HEK293 (cell line): ENCODE measurements around the gene RPGRIP1L.

Experiments used
- CTCF ChIA-PET: fragments of 350-600 bp; formaldehyde crosslinking; extraction: SDS; loops from one replicate; lab custom pipeline; 2021; ENCODE audit warnings: antibody characterized with exemption; lab: Yijun Ruan, JAX
- POLR2A ChIA-PET: fragments of 300-600 bp; formaldehyde crosslinking; extraction: SDS; loops from one replicate; lab custom pipeline; 2020; ENCODE audit warnings: antibody characterized with exemption, inconsistent platforms; lab: Yijun Ruan, JAX
- H3K27ac ChIP-seq: fragments of 200-500 bp; sonication (Bioruptor generic); 2 replicates; pipeline ENCODE4 v1.5.1; 2014; ENCODE audit warnings: low read depth, low read length, control low read depth, inconsistent platforms; ENCODE audit errors: extremely low read depth
- H3K36me3 ChIP-seq, 2 experiments: fragments of 200-500 bp in 1 of 2; sonication (Bioruptor generic) in 1 of 2; 1 replicate in 1 of 2; 2 replicates in 1 of 2; pipeline ENCODE4 v1.5.1; 2014 to 2017; ENCODE audit warnings: inconsistent platforms in 2 of 2, low read length in 2 of 2; ENCODE audit not compliant: control insufficient read depth in 2 of 2, insufficient read depth in 1 of 2
- H3K4me1 ChIP-seq: fragments of 200-500 bp; sonication (Bioruptor generic); 2 replicates; pipeline ENCODE4 v1.5.1; 2014; ENCODE audit warnings: mild to moderate bottlenecking, low read length, inconsistent platforms; ENCODE audit not compliant: control insufficient read depth, insufficient read depth
- H3K4me3 ChIP-seq: 2 replicates; pipeline ENCODE4 v1.5.1; 2011; ENCODE audit warnings: low read depth, mild to moderate bottlenecking, control low read depth, low read length, moderate library complexity
- H3K9me3 ChIP-seq: fragments of 200-500 bp; sonication (Bioruptor generic); 2 replicates; pipeline ENCODE4 v1.5.1; 2014; ENCODE audit warnings: low read depth, low read length, inconsistent platforms; ENCODE audit not compliant: control insufficient read depth, insufficient read depth
- CTCF ChIP-seq: fragments of 450-650 bp; formaldehyde crosslinking; IDR thresholded peaks from 2 replicates; pipeline ENCODE4 v1.5.1; 2016; ENCODE audit warnings: missing biosample characterization, missing genetic modification characterization
- HOXC10 ChIP-seq: sonication (generic); formaldehyde crosslinking; IDR thresholded peaks from 2 replicates; pipeline ENCODE4 v1.8.1; 2023; ENCODE audit warnings: mild to moderate bottlenecking, missing genetic modification reagents
- IKZF3 ChIP-seq: fragments of 450-650 bp; IDR thresholded peaks from 2 replicates; pipeline ENCODE4 v1.5.0; 2018; ENCODE audit warnings: missing biosample characterization, mild to moderate bottlenecking, missing genetic modification characterization, moderate library complexity
- INSM2 ChIP-seq: fragments of 450-650 bp; formaldehyde crosslinking; IDR thresholded peaks from 2 replicates; pipeline ENCODE4 v1.5.1; 2016; ENCODE audit warnings: missing biosample characterization, missing genetic modification characterization
- KLF8 ChIP-seq: fragments of 450-650 bp; formaldehyde crosslinking; IDR thresholded peaks from 2 replicates; pipeline ENCODE4 v1.5.1; 2016; ENCODE audit warnings: missing biosample characterization, missing genetic modification characterization
- MZF1 ChIP-seq: fragments of 450-650 bp; formaldehyde crosslinking; IDR thresholded peaks from 2 replicates; pipeline ENCODE4 v1.5.1; 2017; ENCODE audit warnings: missing biosample characterization, missing genetic modification characterization, borderline replicate concordance
- OVOL3 ChIP-seq: fragments of 450-650 bp; formaldehyde crosslinking; IDR thresholded peaks from 2 replicates; pipeline ENCODE4 v1.5.1; 2016; ENCODE audit warnings: missing biosample characterization, missing genetic modification characterization
- PRDM4 ChIP-seq: fragments of 450-650 bp; formaldehyde crosslinking; IDR thresholded peaks from 2 replicates; pipeline ENCODE4 v1.5.1; 2017; ENCODE audit warnings: missing biosample characterization, missing genetic modification characterization
- SCRT1 ChIP-seq: fragments of 450-650 bp; formaldehyde crosslinking; IDR thresholded peaks from 2 replicates; pipeline ENCODE4 v1.5.1; 2016; ENCODE audit warnings: missing biosample characterization, missing genetic modification characterization, borderline replicate concordance
- ZBTB21 ChIP-seq: fragments of 450-650 bp; formaldehyde crosslinking; IDR thresholded peaks from 2 replicates; pipeline ENCODE4 v1.5.1; 2017; ENCODE audit warnings: missing biosample characterization, missing genetic modification characterization
- ZNF112 ChIP-seq: fragments of 450-650 bp; formaldehyde crosslinking; IDR thresholded peaks from 2 replicates; pipeline ENCODE4 v1.5.0; 2017; ENCODE audit warnings: missing biosample characterization, missing genetic modification characterization
- ZNF174 ChIP-seq: fragments of 450-650 bp; formaldehyde crosslinking; IDR thresholded peaks from 2 replicates; pipeline ENCODE4 v1.5.0; 2017; ENCODE audit warnings: missing biosample characterization, mild to moderate bottlenecking, missing genetic modification characterization
- ZNF302 ChIP-seq: fragments of 450-650 bp; formaldehyde crosslinking; IDR thresholded peaks from 2 replicates; pipeline ENCODE4 v1.5.1; 2016; ENCODE audit warnings: missing biosample characterization, missing genetic modification characterization, low read depth
- ZNF394 ChIP-seq: fragments of 450-650 bp; formaldehyde crosslinking; IDR thresholded peaks from 2 replicates; pipeline ENCODE4 v1.5.1; 2016; ENCODE audit warnings: missing biosample characterization, missing genetic modification characterization, mild to moderate bottlenecking, moderate library complexity, borderline replicate concordance
- ZNF404 ChIP-seq: fragments of 450-650 bp; formaldehyde crosslinking; IDR thresholded peaks from 2 replicates; pipeline ENCODE4 v1.5.1; 2017; ENCODE audit warnings: missing biosample characterization, missing genetic modification characterization
- ZNF423 ChIP-seq: fragments of 450-650 bp; formaldehyde crosslinking; IDR thresholded peaks from 2 replicates; pipeline ENCODE4 v1.5.1; 2016; ENCODE audit warnings: missing biosample characterization, missing genetic modification characterization
- ZNF433 ChIP-seq: fragments of 450-650 bp; formaldehyde crosslinking; IDR thresholded peaks from 2 replicates; pipeline ENCODE4 v1.5.1; 2016; ENCODE audit warnings: missing biosample characterization, missing genetic modification characterization, low read depth
- ZNF501 ChIP-seq: fragments of 450-650 bp; formaldehyde crosslinking; IDR thresholded peaks from 2 replicates; pipeline ENCODE4 v1.5.1; 2016; ENCODE audit warnings: missing biosample characterization, missing genetic modification characterization
- ZNF521 ChIP-seq: fragments of 450-650 bp; formaldehyde crosslinking; IDR thresholded peaks from 2 replicates; pipeline ENCODE4 v1.5.1; 2017; ENCODE audit warnings: missing biosample characterization, mild to moderate bottlenecking, missing genetic modification characterization
- ZNF571 ChIP-seq: fragments of 450-650 bp; formaldehyde crosslinking; IDR thresholded peaks from 2 replicates; pipeline ENCODE4 v1.5.0; 2017; ENCODE audit warnings: missing biosample characterization, missing genetic modification characterization
- ZNF596 ChIP-seq: fragments of 450-650 bp; IDR thresholded peaks from 2 replicates; pipeline ENCODE4 v1.5.0; 2018; ENCODE audit warnings: missing biosample characterization, mild to moderate bottlenecking, missing genetic modification characterization, moderate library complexity
- ZNF701 ChIP-seq: fragments of 450-650 bp; formaldehyde crosslinking; IDR thresholded peaks from 2 replicates; pipeline ENCODE4 v1.5.1; 2016; ENCODE audit warnings: missing biosample characterization, missing genetic modification characterization
- ZNF785 ChIP-seq: fragments of 450-650 bp; formaldehyde crosslinking; IDR thresholded peaks from 2 replicates; pipeline ENCODE4 v1.5.1; 2016; ENCODE audit warnings: missing biosample characterization, missing genetic modification characterization
- ZSCAN23 ChIP-seq: fragments of 450-650 bp; formaldehyde crosslinking; IDR thresholded peaks from 2 replicates; pipeline ENCODE4 v1.5.1; 2016; ENCODE audit warnings: missing biosample characterization, missing genetic modification characterization
- TF ChIP-seq, protein P1 (sequence below): fragments of 450-650 bp; formaldehyde crosslinking; IDR thresholded peaks from 2 replicates; pipeline ENCODE4 v1.5.1; 2016; ENCODE audit warnings: missing biosample characterization, missing genetic modification characterization

The RPGRIP1L gene

DNA sequence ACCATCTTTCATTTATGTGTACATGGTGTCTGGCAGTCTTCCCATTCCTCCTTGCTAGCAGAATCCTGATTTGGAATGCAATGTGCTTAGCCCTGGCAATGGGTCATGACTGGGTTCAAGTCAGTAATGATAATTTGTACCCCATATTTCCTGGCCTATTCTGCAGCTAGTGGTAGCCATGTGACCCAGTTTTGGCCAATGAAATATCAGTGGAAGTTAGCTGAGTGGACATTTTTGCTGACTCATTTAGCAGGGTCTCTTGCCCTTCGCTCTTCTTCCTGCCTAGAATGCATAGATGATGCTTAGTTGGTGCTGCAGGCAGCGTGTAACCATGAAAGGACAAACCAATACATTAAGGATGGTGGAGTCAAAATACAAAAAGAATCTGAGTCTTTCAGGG, 121.9 kb downstream of the RPGRIP1L start (continued):
- TF ChIP-seq, protein P1, sequence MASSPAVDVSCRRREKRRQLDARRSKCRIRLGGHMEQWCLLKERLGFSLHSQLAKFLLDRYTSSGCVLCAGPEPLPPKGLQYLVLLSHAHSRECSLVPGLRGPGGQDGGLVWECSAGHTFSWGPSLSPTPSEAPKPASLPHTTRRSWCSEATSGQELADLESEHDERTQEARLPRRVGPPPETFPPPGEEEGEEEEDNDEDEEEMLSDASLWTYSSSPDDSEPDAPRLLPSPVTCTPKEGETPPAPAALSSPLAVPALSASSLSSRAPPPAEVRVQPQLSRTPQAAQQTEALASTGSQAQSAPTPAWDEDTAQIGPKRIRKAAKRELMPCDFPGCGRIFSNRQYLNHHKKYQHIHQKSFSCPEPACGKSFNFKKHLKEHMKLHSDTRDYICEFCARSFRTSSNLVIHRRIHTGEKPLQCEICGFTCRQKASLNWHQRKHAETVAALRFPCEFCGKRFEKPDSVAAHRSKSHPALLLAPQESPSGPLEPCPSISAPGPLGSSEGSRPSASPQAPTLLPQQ = no peak
- TF ChIP-seq ZNF596 = no peak

DNA sequence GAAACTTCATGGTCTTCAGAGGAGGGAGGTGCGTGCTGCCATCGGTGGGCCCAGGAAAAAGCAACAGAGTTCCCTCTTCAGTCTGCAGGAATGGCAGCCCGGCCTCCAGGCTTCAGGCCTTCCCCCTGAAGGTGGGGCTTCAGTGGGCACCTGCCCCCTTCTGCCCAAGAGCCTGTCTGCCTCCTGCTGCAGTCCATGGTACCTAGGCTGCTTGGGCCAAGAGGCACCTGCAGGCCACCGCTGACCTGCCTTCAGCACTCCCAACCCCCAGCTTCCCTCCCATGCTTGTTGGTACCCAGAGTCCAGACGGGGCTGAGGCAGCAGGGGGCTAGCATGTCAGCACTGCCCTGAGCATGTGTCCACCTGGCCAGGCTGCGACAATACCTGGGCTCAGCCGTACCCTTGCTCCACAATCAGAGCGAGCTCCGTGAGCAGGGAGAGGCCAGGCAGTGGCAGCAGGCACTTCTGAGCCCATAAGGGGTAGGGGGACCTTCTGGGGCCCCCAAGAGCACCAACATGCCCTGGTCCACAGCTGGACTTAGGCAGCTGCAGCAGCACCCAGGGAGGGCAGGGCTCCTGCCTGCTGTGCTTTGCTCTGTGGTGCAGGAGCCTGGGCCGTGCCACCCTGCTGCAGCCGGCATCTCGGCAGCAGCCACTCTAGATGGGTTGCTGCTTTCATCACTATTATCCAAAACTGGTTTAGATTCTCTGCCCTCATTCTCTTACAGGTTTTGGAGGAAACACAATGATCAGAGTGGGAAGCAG, 123.4 kb downstream of the RPGRIP1L start:
- CTCF ChIA-PET = no interaction called here
- H3K27ac ChIP-seq = no peak overlapping the region
- POLR2A ChIA-PET = no interaction called here
- no peaks in the 10 kb centered on the region for H3K4me1 ChIP-seq
- TF ChIP-seq CTCF (tag by site-specific recombination) = no peak
- TF ChIP-seq ZNF521 (tag by site-specific recombination) = no peak
- TF ChIP-seq ZNF433 (tag by site-specific recombination) = no peak
- TF ChIP-seq ZNF785 (tag by site-specific recombination) = no peak
- H3K36me3 ChIP-seq = no peaks in the 10 kb centered on the region
- H3K4me3 ChIP-seq = no peak overlapping the region
- no peaks in the 10 kb centered on the region for H3K9me3 ChIP-seq

- no peak overlapping the region for H3K27ac ChIP-seq
- no peaks in the 10 kb centered on the region for H3K9me3 ChIP-seq
- H3K4me3 ChIP-seq = no peak overlapping the region
- TF ChIP-seq ZNF701 (tag by site-specific recombination) (no peak), ZNF302 (no peak), ZNF174 (tag by site-specific recombination) (no peak), ZNF501 (no peak), ZNF394 (no peak), HOXC10 (no peak)
- H3K4me1 ChIP-seq = no peaks in the 10 kb centered on the region
- POLR2A ChIA-PET = no interaction called here
- CTCF ChIA-PET = no interaction called here
- H3K36me3 ChIP-seq = no peaks in the 10 kb centered on the region
Measured at GRCh38 chr16:53576904-53577303, 126.8 kb downstream of the RPGRIP1L start.

DNA sequence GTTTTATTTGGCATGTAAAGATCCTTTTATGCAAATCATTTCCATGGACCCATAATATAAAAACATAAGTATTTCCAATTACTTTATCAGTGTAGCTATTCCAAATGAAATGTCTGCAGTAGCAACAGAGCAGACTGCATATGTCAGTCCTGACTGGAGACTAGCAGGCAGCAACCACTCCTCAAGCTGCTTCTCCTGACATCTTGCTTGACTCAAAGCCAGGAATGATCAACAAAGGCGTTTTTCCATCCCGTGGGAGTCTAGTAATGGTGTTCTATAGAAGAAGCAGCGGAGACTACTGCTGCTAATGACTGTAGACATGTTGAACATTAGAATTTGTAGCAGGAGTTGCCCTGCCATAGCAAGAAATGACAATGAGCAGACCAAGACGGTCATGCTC, 127.4 kb downstream of the RPGRIP1L start:
- no peak overlapping the region for H3K4me3 ChIP-seq
- ChIA-PET POLR2A (no interaction called here), CTCF (no interaction called here)
- no peaks in the 10 kb centered on the region for H3K4me1 ChIP-seq
- no peaks in the 10 kb centered on the region for H3K9me3 ChIP-seq
- no peak overlapping the region for H3K27ac ChIP-seq
- H3K36me3 ChIP-seq = no peaks in the 10 kb centered on the region
- TF ChIP-seq PRDM4 (no peak), ZNF571 (tag by site-specific recombination) (no peak), SCRT1 (no peak), OVOL3 (tag by site-specific recombination) (no peak), MZF1 (tag by site-specific recombination) (no peak), KLF8 (tag by site-specific recombination) (no peak), ZSCAN23 (tag by site-specific recombination) (no peak), ZBTB21 (tag by site-specific recombination) (no peak), ZNF112 (tag by site-specific recombination) (no peak), ZNF404 (tag by site-specific recombination) (no peak), INSM2 (no peak), ZNF423 (tag by site-specific recombination) (no peak), IKZF3 (no peak)
